Raji (cell line): Measurements from ENCODE around the gene RPL3.

ENCODE experiments used
- POLR2A ChIP-seq: IDR thresholded peaks from 2 replicates; pipeline ENCODE4 v1.6.1; 2011; ENCODE audit warnings: low read depth, low read length, control low read depth; ENCODE audit not compliant: insufficient read depth

The RPL3 gene

DNA sequence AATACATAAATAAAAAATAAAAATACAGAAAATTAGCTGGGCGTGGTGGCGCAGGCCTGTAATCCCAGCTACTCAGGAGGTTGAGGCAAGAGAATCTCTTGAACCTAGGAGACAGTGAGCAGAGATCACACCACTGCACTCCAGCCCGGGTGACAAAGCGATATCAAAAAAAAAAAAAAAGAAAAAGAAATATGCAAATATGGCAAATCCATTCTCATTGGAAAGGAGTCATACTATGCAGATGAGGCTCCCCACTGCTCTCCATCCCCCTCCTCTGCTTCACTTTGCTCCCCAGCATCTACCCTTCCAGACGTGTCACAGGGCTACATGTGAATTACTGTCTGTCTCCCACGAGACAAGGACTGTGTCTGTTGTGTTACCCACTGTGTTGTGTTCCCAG is 38.3 kb downstream of the RPL3 start:
- TF ChIP-seq POLR2A, result no peak

DNA sequence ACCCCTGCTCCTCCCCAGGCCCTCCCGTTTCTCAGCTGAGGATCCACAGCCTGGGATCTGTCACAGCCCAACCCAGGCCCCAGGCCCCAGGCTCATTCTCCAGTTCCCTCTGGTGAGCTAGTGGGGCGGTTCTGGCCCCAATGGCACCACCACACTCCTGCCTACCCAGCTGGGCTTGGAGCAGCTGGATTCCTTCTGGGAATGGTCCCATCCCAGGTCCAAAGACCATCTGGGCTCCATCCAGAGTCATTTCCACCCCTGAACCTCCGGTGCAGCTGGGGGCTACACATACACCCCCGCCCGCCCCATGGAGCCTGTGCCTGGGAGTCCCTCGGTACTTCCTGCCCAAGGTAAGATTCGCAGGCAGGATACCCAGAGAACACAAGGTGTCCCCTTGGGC is 39.2 kb downstream of the RPL3 start:
- TF ChIP-seq POLR2A, result no peak

DNA sequence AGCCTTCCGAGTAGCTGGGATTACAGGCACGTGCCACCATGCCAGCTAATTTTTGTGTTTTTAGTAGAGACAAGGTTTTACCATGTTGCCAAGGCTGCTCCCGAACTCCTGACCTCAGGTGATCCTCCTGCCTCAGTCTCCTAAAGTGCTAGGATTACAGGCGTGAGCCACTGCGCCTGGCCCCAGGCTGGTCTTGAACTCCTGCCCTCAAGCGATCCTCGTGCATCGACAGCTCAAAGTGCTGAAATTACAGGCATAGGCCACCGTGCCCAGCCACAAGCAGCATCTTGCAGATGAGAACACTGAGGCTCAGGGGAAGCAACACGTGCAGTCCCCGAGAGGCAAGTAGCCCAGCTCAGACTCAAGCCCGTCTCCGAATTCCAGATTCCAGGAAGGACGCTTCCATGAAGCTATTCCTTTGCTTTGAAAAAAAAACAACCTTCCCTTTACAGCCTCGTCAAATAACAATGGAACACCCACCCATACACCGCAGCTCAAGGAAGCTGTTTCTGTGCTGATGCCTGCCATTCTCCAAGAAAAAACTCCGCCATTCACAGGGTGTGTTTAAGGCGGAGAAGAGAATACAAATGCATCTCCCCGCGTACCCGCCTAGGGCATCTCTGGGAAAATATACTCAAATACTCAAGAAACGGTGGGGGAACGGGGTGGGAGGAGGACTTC is 40.1 kb downstream of the RPL3 start:
- TF ChIP-seq POLR2A, result no peak

DNA sequence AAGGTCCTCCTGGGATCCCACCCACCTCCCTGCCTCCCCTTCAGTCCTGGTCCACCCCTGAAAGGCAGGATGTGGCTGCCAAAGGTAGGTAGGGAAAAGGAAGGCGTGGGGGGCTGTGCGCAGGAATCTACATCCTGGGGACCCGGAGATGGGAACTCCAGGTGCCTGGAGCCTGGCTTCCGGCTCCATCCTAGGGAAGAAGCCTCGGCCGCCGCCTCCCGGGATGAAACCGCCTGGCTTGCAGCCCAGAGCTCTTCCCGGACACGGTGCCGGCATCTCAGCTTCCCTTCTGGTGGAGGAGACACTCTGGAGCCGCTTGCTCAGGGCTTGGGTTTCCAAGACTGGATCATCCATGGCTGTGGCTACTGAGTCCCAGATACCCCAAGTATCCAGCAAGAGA is 41.4 kb downstream of the RPL3 start:
- TF ChIP-seq POLR2A, result no peak

DNA sequence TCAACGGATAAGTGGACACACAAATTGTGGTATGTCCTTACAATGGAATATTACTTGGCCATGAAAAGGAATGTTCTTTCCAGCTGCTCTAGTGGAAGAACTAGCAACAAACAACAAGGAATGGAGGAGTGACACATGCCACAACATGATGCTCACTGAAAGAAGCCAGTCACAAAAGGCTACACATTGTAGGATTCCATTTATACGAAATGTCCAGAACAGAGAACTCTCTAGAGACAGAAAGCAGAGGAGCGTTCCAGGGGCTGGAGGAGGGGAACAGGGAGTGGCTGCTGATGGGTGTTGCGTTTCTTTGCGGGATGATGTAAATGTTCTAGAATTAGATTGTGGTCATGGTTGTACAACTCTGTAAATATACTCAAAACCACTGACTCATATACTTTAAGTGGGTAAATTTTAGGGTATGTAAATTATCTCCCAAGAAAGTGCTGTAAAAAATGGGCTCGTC is 42.2 kb downstream of the RPL3 start:
- TF ChIP-seq POLR2A, result no peak

DNA sequence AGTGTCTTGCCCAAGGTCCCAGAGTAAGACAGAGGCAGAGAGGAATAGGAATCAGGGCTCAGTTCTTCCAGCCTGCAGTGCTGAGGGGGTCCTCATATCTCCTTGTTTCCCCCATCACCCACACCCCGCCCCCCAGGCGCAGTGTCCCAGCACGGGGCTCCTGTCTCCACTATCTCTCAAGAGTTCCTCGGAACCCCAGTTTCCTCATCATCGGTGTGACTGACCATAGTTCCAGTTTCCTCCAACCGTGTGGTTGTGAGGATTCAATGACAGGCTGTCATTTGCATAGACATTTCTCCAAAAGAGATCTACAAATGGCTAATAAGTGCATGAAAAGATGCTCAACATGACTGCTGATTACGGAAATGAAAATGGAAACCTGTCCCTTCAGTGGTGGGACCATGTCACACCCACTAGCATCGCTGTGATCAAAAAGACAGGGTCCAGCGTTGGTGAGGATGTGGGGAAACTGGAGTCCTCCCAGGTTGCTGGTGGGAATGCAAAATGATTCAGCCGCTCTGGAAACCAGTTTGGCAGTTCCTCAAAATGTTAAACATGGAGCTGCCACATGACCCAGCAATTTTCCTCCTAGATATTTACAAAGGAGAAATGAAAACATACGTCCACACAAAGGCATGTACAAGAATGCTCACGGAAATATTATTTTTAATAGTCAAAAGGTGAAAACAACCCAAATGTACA is 42.8 kb downstream of the RPL3 start:
- no peak for TF ChIP-seq POLR2A

DNA sequence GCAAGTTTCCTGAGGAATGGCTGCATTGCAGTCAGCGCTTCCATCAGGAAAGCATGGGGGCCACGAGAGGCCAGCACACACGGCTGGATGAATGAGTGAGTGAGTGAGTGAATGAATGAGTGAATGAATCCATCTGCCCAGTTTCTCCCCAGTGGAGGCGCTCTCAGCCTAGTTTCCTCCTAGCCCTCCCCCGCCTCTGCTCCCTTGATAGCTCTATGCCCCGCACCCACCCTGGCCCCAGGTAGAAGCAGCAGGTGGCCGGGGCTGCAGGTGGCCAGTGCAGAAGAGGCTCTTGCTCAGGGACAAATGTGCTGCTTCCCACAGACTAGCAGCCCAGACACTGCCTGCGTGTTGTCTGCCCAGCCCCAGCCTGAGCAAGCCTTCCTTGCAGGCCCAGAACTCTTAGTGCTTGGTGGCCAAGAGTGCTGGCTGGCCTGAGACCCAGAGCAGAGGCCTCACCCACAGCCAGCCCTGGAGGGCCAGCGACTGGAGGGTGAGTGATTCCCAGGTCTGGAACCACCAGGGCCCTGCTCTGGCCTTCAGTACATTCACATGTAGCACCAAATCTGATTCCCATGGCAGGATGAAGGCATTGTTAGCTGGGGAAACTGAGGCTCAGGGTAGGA is 43.5 kb downstream of the RPL3 start:
- no peak for TF ChIP-seq POLR2A

DNA sequence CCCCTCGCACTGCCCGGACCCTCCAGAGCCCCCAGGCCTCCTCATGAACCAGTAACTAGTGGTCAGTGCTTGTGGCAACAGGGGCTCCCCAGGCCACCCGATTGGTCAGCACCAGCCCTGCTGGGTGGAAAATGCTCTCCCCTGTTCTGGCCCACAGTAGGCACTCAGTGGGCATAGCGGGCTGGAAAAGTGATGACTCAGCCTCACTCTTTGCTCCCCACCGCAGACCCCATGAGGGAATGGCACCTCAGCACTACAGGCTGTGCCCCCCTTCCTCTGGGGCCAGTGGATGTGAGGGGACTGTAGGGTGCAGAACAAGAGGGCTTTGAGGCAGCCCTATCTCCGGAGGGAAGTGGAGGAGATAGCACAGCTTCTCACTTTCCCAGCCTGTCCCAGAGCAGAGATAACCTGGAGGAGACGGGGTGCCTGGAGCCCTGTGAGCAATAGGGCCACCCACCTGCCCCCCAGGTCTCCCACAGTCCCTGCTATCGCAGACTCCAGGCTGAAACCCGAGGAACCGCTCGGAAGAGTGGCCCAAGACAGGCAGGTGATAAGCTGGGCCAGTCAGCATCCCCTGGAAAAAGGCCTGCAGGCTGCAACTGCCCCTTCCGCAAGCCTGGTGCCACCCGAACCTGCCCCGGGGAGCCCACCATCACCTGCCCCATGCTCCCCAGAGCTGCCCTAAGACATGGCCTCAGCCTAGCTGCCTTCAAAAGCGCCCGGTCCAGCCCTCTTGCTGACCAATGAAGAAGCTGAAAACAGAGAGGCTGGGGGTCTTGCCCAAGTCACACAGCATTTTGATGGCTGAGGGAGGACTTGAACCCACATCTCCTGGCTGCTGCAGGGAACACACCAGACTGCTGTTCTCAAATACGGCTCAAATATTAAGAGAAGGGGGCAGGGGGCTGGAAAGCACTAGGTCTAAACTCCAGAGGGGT is 45.2 kb downstream of the RPL3 start:
- no peak for TF ChIP-seq POLR2A

DNA sequence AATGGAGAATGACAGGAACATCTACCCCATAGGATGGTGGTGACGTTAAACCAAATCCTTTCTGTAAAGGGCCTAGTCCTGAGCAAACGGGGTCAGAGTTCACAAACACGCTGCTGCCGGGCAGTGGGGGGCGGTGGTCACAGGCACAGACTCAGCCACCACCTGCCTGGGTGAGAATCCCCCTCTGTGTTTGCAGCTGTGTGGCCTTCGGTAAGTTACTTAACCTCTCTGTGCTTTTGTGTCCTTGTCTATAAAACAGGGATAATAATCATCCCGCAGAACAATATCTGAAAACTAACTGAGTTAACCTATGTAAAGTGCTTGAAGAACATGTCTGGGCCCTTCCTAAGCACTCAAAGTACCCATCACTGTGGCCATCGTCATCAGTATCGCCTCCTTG is 48.6 kb downstream of the RPL3 start:
- no peak for TF ChIP-seq POLR2A

DNA sequence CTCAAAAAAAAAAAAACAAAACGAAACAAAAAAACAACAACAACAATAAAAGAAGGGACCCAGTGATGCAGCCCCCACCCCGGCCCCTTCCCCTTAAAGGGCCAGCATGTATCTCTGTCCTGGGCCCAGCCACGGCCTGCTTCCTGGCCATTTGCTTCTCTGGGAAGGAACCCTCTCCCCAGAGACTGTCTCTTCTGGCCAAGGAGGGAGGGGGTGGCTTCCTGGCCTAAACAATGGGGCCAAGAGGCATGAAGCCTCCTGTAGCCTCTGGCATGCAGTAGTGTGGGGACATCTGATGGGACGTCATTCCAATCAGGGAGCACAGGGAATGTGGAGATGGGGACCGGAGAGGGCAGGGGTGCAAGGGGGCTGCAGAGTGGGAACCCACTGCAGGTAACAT is 49.1 kb downstream of the RPL3 start:
- TF ChIP-seq POLR2A, result no peak

DNA sequence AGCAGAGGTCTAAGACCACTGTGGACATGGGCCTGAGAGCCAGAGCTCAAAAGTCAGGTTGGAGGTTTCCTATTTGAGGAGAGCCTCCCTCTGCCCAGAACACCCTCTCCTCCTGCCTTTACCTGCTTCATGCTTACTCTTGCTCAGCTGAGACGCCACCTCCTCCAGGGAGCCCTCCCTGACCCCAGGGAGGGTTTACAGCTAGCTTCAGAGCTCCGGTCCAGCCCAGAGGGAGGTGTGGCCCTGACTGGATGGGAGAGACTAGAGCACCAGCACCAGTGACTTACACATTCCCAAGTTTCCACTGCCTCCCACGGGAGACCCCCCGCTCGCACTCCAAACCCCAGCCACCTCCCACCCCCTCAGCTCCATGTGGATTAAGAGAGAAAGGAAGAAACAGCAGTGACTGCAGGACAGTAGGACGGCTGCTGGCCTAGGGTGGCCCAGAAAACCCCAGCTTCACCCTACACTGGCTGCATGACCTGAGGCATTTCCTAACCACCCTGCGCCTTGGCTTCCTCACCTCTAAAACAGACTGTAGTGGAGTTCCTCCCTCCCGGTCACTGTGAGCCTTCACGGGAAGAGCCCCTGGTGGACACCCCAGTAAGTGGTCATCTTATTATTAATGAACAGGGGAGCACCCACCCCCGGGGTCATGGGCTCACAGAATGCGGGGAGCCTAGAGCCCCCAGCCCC is 50.2 kb downstream of the RPL3 start:
- TF ChIP-seq POLR2A, result no peak

DNA sequence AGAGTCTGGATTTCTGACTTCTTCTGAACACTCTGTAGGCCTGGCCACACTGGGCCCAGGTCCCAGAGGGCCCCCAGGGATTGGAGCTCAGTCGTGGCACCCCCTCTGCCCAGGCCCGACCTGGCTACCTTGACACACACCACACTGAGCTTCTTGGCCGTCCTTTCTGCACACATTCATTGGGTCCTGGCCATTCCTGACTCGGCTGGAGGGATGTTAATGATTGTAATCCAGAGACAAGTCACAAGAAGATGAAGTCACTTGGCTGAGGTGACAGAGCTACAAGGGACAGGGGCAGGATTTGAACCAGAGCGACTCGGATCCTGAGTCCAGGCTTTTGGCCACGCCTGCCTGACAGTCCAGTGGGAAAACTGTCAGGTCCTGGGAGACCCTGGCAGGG is 50.8 kb downstream of the RPL3 start:
- no peak for TF ChIP-seq POLR2A

DNA sequence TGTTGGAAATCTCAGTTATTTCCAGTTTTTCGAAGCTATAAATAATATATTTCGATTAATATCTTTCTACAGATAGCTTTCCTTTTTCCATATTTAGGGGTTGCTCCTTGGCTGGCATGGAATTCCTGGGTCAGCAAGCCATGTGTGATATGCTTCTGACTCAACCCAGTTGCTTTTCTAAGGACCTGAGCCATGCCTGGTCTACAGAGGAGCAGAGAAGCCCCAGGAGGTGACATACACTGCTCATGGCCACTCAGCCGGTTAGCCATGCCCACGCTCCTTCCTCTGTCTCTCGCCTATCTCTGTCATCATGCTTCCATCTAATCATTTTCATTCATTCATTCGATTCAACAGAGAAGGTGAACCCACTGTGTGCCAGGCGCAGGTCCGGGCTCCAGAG is 51.4 kb downstream of the RPL3 start:
- no peak for TF ChIP-seq POLR2A

DNA sequence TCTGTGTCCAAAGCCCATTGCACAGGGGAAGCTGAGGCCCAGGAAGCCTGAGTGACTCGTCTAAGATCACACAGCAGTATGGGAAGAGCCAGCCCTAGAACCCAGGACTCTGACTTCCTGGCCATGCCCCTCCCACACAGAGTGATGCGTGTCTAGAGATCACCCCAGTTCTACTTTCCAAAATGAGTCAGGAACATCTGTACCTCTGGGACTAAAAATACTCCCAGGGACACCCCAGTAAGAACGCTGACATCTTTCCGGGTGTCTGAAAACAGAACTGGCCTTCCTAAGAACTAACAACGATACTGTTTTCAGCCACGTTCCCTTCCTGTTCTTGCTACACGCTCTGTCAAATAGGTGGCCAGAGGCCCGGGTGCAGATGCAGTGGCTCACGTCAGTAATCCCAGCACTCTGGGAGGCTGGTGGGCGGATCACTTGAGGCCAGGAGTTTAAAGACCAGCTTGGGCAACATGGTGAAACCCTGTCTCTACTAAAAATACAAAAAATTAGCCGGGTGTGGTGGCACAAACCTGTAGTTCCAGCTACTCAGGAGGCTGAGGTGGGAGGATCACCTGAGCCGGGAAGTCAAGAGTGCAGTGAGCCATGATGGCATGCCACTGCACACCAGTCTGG is 52.9 kb downstream of the RPL3 start:
- TF ChIP-seq POLR2A, result no peak

DNA sequence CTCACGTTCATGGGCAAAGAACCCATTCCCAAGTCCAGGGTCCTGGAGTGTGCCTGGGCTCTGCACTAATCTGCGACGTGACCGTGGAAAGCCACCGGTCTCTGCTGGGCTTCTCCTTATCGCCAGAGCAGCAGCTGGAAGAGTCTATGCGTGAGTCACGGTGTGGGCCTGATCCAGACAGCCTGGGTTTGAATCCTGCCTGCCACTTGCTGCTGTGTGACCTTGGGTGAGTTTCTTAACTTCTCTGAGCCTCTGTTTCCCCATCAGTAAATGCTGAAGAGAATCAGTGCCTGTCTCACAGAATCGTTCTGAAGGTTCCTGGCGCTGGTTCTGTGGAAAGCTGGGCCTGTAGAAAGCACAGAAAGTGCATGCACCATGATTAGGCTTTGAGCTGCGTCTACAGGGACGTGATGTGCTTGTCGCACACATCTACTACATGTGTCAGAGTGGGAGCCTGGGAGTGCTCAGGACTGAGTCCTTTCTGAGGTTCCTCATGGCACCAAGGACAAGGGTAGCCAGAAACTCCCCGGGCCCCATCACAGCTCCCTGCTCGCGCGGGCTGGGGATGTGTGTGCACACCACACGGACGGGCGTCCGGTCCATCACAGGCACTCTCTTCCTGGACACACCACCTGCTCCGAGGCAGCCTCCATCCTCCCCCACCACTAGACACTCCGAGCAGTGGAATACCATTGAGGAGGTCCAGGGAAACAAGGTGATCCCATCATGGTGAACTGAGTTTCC is 54.1 kb downstream of the RPL3 start:
- TF ChIP-seq POLR2A, result no peak
